ENCODE measurements around the gene LPAR1.

The LPAR1 gene

GRCh38 chr9:110918316-110919049, 119.8 kb downstream of the LPAR1 start:
- DNase-seq (ENCODE audit: low spot score) = no peak

- no peak for DNase-seq (ENCODE audit: low spot score)
Measured at GRCh38 chr9:110916403-110916802, 121.9 kb downstream of the LPAR1 start.

DNA sequence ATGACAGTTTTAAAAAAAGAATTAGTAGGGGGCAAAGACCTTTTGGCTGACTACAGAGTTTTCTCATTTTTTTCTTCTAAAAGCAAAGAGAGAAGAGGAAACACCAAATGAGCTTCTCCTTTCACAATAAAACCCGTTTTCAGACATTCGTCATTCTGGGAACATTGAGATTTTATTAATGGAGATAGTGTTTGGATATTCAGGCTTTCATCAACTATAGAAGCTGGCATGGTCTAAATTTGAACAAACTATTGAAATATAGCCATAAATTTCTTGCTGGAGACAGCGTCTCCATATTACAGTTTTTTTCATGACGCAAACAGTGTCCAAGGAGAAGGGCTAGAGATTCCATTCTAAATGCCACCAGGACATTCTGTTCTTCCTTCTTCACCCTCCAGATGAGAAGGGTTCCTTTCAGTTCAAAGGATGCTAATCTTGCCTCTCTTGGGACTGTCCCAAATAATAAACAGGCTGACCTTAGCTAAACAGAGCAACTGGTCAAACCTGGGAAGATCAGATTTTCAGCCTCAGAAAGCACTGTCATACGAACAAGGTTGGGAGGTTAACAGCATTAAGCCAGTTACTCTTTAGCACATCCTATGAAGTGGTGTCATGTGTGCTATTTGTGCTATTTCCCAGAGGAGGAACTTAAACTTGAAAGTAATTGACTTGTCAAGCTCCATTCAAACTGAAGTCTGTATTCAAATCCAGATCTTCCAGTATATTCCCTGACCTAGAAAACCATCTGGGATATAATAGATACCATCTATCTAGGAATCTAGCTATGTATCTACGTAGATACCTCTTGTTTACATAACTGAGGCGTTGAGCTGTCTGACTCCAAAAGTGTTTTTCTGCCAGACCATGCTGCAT, 125.6 kb downstream of the LPAR1 start:
- no peak for DNase-seq (ENCODE audit: low spot score)

DNA sequence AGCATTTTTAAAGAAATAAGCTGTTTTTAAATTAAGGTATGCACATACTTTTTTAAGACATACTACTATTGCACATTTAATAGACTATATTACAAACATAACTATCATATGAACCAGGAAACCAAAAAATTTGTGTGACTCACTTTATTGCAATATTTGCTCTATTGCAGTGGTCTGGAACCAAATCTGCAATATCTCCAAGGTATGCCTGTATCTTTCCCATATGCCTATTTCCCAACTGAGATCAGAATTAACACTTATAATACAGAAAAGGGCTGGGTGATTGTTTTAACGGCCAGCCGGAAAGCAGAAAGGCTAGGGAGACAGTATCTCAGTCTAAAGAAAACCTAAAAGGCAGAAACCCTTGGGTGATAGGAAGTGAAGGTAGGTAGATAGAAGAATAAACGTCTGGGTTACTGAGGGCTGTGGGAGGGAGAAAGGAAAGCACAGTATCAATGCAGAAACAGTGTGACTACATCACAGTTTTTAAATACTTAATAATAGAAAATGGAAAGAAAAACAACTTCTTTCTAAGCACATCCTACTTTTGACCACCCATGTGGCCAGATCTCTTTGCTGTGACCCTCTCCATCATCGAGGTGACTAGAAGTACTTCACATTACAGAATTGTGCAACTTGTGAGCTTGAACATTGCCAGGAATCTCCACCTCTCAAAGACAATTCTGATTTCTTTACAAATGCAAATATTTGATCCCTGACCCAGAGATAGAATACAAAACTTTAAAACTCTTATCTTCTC, 126.4 kb downstream of the LPAR1 start:
- DNase-seq (ENCODE audit: low spot score) = no peak

GRCh38 chr9:110908894-110909293, 129.4 kb downstream of the LPAR1 start:
- no peak for DNase-seq (ENCODE audit: low spot score)

DNA sequence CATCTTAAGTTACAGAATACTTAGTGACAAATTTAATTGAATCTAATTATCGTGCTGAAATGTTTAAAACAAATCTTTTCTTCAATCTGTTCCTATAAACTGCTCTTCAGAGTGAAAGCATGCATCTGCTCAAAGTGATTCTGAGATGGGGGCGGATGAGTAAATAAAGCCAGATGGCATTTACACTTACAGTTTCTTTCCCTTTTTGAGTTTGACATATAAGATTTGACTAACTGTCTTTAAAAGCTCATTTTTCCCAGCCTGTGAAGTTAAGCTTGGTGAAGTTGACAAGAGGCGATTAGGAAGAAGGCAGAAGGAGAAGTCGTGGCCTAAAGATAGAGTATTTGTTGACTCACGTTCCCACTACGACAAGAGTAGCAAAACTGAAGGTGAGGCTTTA, 137.4 kb downstream of the LPAR1 start:
- no peak for DNase-seq (ENCODE audit: low spot score)

DNA sequence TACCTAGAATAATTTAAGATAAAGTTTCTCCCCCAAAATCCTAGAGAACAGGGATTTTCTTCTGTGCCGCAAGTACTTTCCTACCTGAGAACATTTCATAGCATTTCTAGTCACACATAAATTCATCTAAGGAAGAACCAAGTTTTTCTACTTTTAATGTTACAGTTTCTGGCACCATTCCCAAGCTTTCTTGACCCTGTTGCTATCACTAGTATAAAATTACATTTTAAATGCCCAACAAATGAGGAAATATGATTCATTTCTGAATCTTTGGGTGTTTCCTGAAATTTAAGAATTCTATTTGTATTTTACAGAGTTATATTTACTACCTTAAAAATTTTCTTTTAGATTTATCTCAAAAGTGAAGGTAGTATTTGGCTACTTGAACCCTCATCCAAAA, 137.8 kb downstream of the LPAR1 start:
- DNase-seq (ENCODE audit: low spot score) = no peak

DNA sequence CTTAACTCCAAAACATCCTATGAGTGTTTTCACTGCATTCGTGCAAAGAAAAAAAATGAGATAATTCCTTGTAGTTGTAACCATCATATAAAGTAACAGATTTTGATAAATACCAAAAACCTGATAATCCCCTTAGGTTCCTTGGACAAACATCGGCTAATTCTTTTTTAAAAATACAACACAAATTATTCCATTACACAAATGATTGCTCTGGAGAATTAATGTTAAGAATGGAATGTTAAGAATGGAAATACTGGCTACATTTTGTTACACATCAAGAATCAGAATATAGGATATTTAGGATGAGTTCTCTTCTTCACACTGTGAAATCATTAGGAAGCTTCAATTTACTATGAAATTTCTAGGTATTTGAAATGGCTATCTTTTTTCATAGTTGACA, 139.4 kb downstream of the LPAR1 start:
- DNase-seq (ENCODE audit: low spot score) = no peak

DNA sequence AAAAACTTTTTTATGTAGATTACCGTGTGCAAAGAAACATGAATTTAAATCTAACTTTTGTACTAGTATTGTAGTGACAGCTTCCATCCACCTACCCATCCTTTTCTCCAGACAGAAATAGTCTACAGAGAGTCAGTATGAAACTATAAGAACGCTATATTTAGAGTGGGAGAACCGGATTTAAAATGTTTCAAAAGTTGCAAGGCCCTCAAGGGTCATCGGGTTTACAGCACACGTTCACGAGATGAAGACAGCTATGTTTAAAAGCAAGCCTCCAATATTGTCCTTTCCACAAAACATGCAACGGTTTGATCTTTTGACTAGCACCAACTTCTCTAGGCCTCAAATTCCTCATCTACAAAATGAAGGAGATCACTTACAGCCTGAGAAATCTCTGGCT, 139.9 kb downstream of the LPAR1 start:
- no peak for DNase-seq (ENCODE audit: low spot score)

GRCh38 chr9:110897943-110898342, 140.3 kb downstream of the LPAR1 start:
- DNase-seq (ENCODE audit: low spot score) = no peak

DNA sequence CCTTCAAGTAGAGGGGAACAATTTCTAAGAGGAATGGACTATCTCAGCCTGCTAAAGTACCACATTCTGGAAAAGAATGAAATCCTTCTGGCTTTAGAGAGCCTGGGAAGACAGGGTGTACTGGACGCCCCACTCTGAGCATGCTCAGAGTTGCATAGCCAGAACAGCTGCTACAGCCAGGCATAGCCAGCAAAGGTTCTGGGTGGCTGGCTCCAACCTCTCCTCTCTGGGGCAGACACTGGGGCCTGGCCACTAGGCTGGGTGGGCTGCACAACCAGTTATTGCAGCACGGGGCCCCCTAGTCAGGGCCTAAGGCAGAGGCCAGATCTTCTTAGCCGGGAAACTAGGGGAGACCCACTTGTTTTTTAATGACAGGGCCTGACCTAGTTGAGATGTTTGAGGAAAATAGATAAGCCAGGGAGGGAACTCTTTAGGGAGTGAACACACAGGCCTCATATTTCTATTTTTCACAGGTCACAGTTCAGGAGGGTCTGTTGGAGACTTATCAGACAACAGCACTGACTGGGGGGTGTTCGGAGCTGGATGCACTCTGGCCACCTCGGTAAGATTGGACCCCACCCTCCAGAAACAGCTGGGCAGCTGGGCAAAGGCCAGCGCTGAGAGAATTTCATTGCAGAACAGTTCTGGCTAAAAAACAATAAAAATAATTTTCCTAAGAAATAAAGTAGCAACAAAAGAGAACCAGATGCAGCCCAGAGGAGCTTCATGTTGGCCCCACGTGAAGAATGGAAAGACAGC, 142.9 kb downstream of the LPAR1 start:
- no peak for DNase-seq (ENCODE audit: low spot score)

- DNase-seq (ENCODE audit: low spot score) = no peak
Measured at GRCh38 chr9:110894731-110895130, 143.5 kb downstream of the LPAR1 start.

DNA sequence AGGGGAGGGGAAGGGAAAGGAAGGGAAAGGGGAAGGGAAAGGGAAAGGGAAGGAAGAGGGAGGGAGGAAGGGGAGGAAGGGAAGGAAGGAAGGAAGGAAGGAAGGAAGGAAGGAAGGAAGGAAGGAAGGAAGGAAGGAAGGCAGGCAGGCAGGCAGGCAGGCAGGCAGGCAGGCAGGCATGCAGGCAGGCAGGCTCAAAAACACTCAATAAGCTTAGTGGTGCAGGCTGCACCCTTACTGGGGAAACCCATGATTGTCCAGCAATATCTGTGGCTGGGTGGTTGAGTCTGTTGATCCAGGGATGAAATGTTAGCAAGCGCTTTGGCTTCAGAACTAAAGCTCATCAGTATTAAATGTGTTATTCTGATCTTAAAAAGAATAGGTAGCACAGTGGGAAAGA, 145.6 kb downstream of the LPAR1 start:
- no peak for DNase-seq (ENCODE audit: low spot score)

- no peak for DNase-seq (ENCODE audit: low spot score)
Measured at GRCh38 chr9:110891760-110892159, 146.5 kb downstream of the LPAR1 start.

- DNase-seq (ENCODE audit: low spot score) = no peak
Measured at GRCh38 chr9:110890416-110890815, 147.9 kb downstream of the LPAR1 start.

DNA sequence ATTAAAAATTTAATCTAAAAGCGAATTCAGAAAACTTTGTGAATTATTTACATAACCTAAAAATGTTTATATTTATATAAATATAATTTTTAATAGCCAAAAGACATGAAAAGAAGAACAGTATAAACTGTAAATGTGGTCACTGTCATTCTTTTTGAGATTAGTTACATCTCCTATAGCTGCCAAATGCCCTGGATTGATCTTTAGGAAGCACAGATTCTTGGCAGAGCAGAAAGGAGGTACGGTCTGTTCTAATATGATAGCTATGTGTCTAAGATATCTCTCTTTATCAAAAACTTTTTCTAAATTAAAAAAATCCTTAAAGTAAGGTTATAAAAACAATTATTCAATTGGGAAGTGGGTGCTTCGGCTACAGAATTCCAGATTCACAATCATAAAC, 151.0 kb downstream of the LPAR1 start:
- DNase-seq (ENCODE audit: low spot score) = no peak

- no peak for DNase-seq (ENCODE audit: low spot score)
Measured at GRCh38 chr9:110886832-110887231, 151.4 kb downstream of the LPAR1 start.

DNA sequence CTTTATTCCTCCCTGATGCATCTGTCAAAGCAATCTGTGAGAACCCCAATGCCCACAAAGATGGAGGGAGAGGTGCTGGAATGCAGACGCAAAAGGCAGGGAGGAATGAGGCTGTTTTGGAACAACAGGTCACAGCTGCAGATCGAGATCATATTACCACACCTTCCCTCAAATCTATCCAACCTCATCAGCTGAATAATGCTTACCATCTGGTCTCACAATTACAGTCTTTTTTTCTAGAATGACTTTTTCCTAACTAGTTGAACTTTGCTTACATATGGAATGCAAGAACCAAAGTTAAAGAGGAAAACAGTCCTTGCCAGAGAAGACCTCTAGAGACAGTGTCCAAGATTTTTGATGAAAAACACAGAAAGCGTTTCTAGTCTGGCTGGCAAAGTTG, 158.1 kb downstream of the LPAR1 start:
- DNase-seq (ENCODE audit: low spot score) = no peak

GRCh38 chr9:110877374-110877773, 160.9 kb downstream of the LPAR1 start:
- no peak for DNase-seq (ENCODE audit: low spot score)

DNA sequence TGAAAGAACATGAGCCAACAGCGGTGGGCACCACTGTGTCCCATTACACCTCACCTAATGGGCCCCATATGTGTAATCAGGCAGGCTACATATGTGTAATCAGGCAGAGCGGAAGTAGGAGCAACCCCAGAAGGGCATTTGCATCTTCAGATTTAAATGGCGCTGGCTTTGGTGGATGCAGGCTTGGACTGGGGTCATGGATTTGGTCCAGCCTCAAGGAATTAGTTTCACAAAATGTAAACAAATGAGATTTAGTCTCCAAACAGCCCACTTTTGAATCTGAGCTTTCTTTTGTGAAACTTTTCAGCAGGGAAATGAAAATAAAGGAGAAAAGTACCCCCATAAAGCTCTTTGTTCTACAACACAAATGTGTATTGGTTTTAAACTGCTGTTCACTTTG, 161.3 kb downstream of the LPAR1 start:
- DNase-seq (ENCODE audit: low spot score) = no peak

GRCh38 chr9:110874963-110875674, 163.2 kb downstream of the LPAR1 start:
- no peak for DNase-seq (ENCODE audit: low spot score)

All from HuH-7.5 (cell line).